B cell (primary cell): ENCODE measurements around the gene MIOX. TPM values are rescaled to one million over a fixed set of nuclear protein-coding genes. Genes with fewer than 3 reads are reported as not detected.
A peak's percentile ranks its signal among the peaks of the same experiment; 100 is the strongest.

Experiments used
- ATAC-seq: fragments of 200-7000 bp; cut with Tn5 transposase; one replicate; pipeline ENCODE4 v1.10.0; 2021; ENCODE audit warnings: low read depth, mild to moderate bottlenecking, moderate number of reproducible peaks, moderate library complexity
- CTCF ChIA-PET: fragments of 350-600 bp; sonication (Branson Sonifier 250); formaldehyde crosslinking; loops from one replicate; lab custom pipeline; 2021; ENCODE audit warnings: antibody characterized with exemption, inconsistent platforms; lab: Charles Lee
- POLR2A ChIA-PET: fragments of 350-600 bp; sonication (Branson Sonifier 250); formaldehyde crosslinking; loops from one replicate; lab custom pipeline; 2021; ENCODE audit warnings: antibody characterized with exemption; lab: Charles Lee
- DNase-seq: peaks from one replicate; pipeline ENCODE4 v3.0.0; 2013
- H2AFZ ChIP-seq: 2 replicates; pipeline ENCODE4 v1.6.1; 2012; ENCODE audit warnings: mild to moderate bottlenecking, low read depth, low read length; ENCODE audit not compliant: insufficient read depth, poor library complexity, severe bottlenecking
- H3K27ac ChIP-seq, 2 donors: 1 replicate in 1 of 2; 2 replicates in 1 of 2; pipeline ENCODE4 v1.5.1; 2012 to 2013; ENCODE audit warnings: low read length in 2 of 2, mild to moderate bottlenecking in 2 of 2, moderate library complexity in 1 of 2
- H3K27me3 ChIP-seq, 4 experiments: fragments of 200-600 bp in 1 of 4; sonication (generic) in 1 of 4; replicated peaks in 1 of 4; 1 replicate in 2 of 4; 2 replicates in 2 of 4; pipeline versions ENCODE4 v1.6.1 to v1.7.0; 2013 to 2016; ENCODE audit warnings: low read length in 3 of 4, mild to moderate bottlenecking in 2 of 4, mixed read lengths in 1 of 4, moderate library complexity in 1 of 4; ENCODE audit not compliant: insufficient read depth in 4 of 4, control insufficient read depth in 3 of 4; ENCODE audit errors: control extremely low read depth in 1 of 4
- H3K36me3 ChIP-seq, 2 experiments: replicated peaks in 1 of 2; 1 replicate in 1 of 2; 2 replicates in 1 of 2; pipeline versions ENCODE4 v1.6.1 to v1.7.1; 2013; ENCODE audit warnings: low read length in 1 of 2; ENCODE audit not compliant: insufficient read depth in 2 of 2, control insufficient read depth in 1 of 2; ENCODE audit errors: control extremely low read depth in 1 of 2, extremely low read depth in 1 of 2
- H3K4me1 ChIP-seq, 2 donors: fragments of 200-600 bp in 1 of 2; sonication (generic) in 1 of 2; 1 replicate in 1 of 2; 2 replicates in 1 of 2; pipeline versions ENCODE4 v1.5.1 to v1.6.1; 2013 to 2017; ENCODE audit warnings: low read length in 2 of 2; ENCODE audit not compliant: control insufficient read depth in 2 of 2, insufficient read depth in 2 of 2
- H3K4me2 ChIP-seq: replicated peaks from 2 replicates; pipeline ENCODE3; 2012; ENCODE audit warnings: mild to moderate bottlenecking, low read depth, low read length; ENCODE audit not compliant: poor library complexity, severe bottlenecking
- H3K4me3 ChIP-seq, 5 experiments: fragments of 200-600 bp in 1 of 5; sonication (generic) in 1 of 5; 1 replicate in 3 of 5; 2 replicates in 2 of 5; pipeline versions ENCODE4 v1.5.1 to v1.7.0; 2011 to 2016; ENCODE audit warnings: low read length in 4 of 5, mild to moderate bottlenecking in 4 of 5, low read depth in 2 of 5, control low read depth in 1 of 5, moderate library complexity in 1 of 5; ENCODE audit not compliant: insufficient read depth in 1 of 5; ENCODE audit errors: control extremely low read depth in 1 of 5, extremely low read depth in 1 of 5
- H3K79me2 ChIP-seq: fragments of 200-600 bp; sonication (generic); one replicate; pipeline ENCODE4 v1.6.0; 2016; ENCODE audit warnings: low read length; ENCODE audit not compliant: control insufficient read depth, insufficient read depth
- H3K9ac ChIP-seq: fragments of 200-600 bp; sonication (generic); 2 replicates; pipeline ENCODE4 v1.6.1; 2017; ENCODE audit warnings: mild to moderate bottlenecking, low read length, moderate library complexity
- H3K9me3 ChIP-seq, 3 donors: one replicate each; pipeline versions ENCODE4 v1.6.1 to v1.7.1; 2013; ENCODE audit warnings: low read length in 2 of 3; ENCODE audit not compliant: control insufficient read depth in 2 of 3, insufficient read depth in 1 of 3; ENCODE audit errors: control extremely low read depth in 1 of 3
- H4K20me1 ChIP-seq: 2 replicates; pipeline ENCODE4 v1.6.0; 2012; ENCODE audit warnings: mild to moderate bottlenecking, low read length; ENCODE audit not compliant: insufficient read depth, control insufficient read depth, poor library complexity, severe bottlenecking
- H3K27ac Mint-ChIP-seq: one replicate; pipeline ENCODE4 v1.8.0; 2021; ENCODE audit warnings: mixed read lengths
- H3K27me3 Mint-ChIP-seq: one replicate; pipeline ENCODE4 v1.8.0; 2021; ENCODE audit warnings: mixed read lengths
- H3K4me1 Mint-ChIP-seq: one replicate; pipeline ENCODE4 v1.8.0; 2021; ENCODE audit warnings: mixed read lengths
- H3K4me3 Mint-ChIP-seq: one replicate; pipeline ENCODE4 v1.8.0; 2021; ENCODE audit warnings: mixed read lengths
- H3K9me3 Mint-ChIP-seq: one replicate; pipeline ENCODE4 v1.8.0; 2022; ENCODE audit warnings: mixed read lengths; ENCODE audit not compliant: insufficient read depth
- EZH2 ChIP-seq: IDR thresholded peaks from 2 replicates; pipeline ENCODE4 v1.6.1; 2012; ENCODE audit warnings: borderline replicate concordance, low read depth, mild to moderate bottlenecking, moderate library complexity, low read length; ENCODE audit not compliant: insufficient read depth, poor library complexity, severe bottlenecking
- WGBS: methylation state at CpG from one replicate; pipeline ENCODE4 v1.1.5; 2013; ENCODE audit warnings: missing lambda C conversion rate; ENCODE audit not compliant: insufficient coverage; 5-methylcytosine and 5-hydroxymethylcytosine counted together
- intact Hi-C: fragments of 100-400 bp; cut with micrococcal nuclease; formaldehyde crosslinking; loops from one replicate; pipeline ENCODE4 v1.10.0; 2022
- polyA plus RNA-seq: library from polyadenylated mRNA; depleted of rRNA; stranded (reverse); fragments of >200 nt; gene quantifications from 2 replicates; pipeline ENCODE4 v1.2.3, GENCODE V29; 2012
- total RNA-seq, 2 donors: library from RNA; stranded (reverse); fragments of 120-200 nt in 1 of 2; gene quantifications; 1 replicate in 1 of 2; 2 replicates in 1 of 2; pipeline versions ENCODE4 v1.2.3 to v1.2.4, GENCODE V29; 2013 to 2022
- TF ChIP-seq, protein P1 (sequence below): fragments of 200-600 bp; IDR thresholded peaks from one replicate; pipeline ENCODE4 v1.8.0; 2022; ENCODE audit warnings: antibody characterized with exemption, mild to moderate bottlenecking

The MIOX gene
- total and polyA plus RNA-seq, 2 donors (not counting 1 experiment from before 2014, with no cell fraction given), result 0.88 TPM; not detected in 1

DNA sequence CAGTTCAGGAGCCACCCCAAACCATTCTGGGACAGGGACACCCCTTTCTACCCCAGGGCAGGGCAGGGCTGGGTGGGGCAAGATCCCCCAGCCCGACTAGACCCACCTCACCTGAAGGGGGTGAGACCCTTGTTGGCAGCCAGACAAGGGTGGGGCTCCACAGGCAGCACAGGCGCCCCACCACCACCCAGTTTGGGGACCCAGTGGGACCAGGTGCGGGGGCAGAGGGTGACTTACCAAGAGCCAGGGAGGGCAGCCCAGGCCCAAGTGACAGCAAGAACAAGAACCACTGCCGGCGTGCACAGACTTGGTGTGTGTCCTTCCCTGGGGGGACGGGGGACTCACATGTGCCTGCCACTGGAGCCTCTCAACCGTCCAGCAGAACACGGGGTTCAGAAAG lies 3.1 kb upstream of the MIOX start:
- Mint-ChIP-seq H3K4me1 (peaks cover 25% of the 10 kb centered on the region), H3K27ac (no peak overlapping the region), H3K4me3 (no peak overlapping the region), H3K27me3 (peaks cover 4% of the 10 kb centered on the region), H3K9me3 (no peaks in the 10 kb centered on the region)
- Histone ChIP-seq H3K9me3 (peaks cover 0 to 3% (median 0%) of the 10 kb centered on the region in 3 donors), H4K20me1 (peaks cover 5% of the 10 kb centered on the region), H2AFZ (no peak overlapping the region), H3K27me3 (peaks cover 0 to 26% (median 7%) of the 10 kb centered on the region in 4 experiments), H3K27ac (no peak overlapping the region), H3K36me3 (no peaks in the 10 kb centered on the region), H3K4me1 (peaks cover 16 to 31% of the 10 kb centered on the region in 2 donors), H3K79me2 (peaks cover 4% of the 10 kb centered on the region), H3K9ac (no peak overlapping the region), H3K4me3 (no peak overlapping the region), H3K4me2 (peak overlapping the region; percentile 5)
- no peak for ATAC-seq
- intact Hi-C loops, result no loop called here
- CTCF ChIA-PET, result interaction anchor here (1.8 kb wide), 1 partner anchor 10 kb away, joined by 4 read pairs; no protein-coding TSS in a partner anchor
- DNase-seq, result no peak
- TF ChIP-seq, protein P1, sequence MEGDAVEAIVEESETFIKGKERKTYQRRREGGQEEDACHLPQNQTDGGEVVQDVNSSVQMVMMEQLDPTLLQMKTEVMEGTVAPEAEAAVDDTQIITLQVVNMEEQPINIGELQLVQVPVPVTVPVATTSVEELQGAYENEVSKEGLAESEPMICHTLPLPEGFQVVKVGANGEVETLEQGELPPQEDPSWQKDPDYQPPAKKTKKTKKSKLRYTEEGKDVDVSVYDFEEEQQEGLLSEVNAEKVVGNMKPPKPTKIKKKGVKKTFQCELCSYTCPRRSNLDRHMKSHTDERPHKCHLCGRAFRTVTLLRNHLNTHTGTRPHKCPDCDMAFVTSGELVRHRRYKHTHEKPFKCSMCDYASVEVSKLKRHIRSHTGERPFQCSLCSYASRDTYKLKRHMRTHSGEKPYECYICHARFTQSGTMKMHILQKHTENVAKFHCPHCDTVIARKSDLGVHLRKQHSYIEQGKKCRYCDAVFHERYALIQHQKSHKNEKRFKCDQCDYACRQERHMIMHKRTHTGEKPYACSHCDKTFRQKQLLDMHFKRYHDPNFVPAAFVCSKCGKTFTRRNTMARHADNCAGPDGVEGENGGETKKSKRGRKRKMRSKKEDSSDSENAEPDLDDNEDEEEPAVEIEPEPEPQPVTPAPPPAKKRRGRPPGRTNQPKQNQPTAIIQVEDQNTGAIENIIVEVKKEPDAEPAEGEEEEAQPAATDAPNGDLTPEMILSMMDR, result no peak
- no peak for TF ChIP-seq EZH2
- WGBS, result 89% methylated on average over 8 of the region's 8 CpGs
- POLR2A ChIA-PET, result no interaction called here

DNA sequence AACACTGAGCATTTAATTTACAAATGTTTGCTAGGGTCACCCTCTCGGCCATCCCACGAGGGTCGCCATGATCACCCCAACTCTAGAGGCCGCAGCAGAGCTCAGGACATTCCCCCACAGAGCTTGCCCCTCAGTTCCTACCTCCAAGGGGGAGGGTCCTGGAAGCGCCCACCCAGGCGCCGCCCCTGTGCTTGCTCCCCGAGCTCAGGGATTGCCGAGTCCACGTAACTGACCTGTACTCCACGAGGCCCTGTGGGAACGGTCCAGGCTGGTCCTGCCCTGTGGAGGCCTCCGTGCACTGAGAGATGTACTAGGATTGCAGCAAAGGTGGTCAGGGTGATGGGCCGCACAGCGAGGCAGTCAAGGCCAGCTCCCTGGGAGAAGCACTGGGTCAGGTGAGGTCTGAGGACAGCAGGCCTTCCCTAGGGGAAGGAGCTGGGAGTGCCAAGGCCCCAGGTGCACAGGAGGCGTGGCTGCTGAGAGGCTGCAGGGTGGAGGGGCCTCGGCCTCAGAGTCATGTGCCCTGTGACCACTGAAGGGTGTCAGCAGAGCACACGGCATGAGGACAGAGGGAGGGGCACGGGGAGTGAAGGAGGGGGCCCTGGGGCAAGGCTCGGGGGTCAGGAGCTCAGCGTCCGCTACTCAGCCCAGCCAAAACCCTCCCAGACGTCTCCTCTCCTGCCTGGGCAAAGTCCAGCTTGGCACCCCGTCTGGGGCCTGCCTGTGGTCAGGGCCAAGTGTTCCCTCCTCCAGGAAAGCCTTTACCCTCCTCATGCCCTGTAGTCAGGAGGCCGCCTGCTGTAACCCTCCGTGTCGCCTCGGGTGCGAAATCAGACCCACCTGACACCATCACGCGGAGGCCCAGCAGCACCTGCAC lies 2.4 kb upstream of the MIOX start:
- intact Hi-C loops, result no loop called here
- H3K9ac ChIP-seq, result no peak overlapping the region
- peak overlapping the region; percentile 37 for H3K27ac Mint-ChIP-seq
- H3K4me3 ChIP-seq, result no peak overlapping the region
- no peak overlapping the region for H3K4me2 ChIP-seq
- DNase-seq, result peak; percentile 45
- peaks cover 4% of the 10 kb centered on the region for H3K79me2 ChIP-seq
- no peak overlapping the region for H3K27ac ChIP-seq
- H3K4me3 Mint-ChIP-seq, result peak overlapping the region; percentile 39
- CTCF ChIA-PET, result interaction anchor here (0.9 to 1.8 kb wide), 3 partner anchors 11 to 136 kb away, joined by 3 to 4 read pairs (median 4); no protein-coding TSS in a partner anchor
- peaks cover 5% of the 10 kb centered on the region for H4K20me1 ChIP-seq
- H3K9me3 ChIP-seq, result peaks cover 0 to 3% (median 0%) of the 10 kb centered on the region in 3 donors
- POLR2A ChIA-PET, result interaction anchor here (0.6 to 0.7 kb wide), 2 partner anchors 81 to 544 kb away, joined by 3 read pairs; no protein-coding TSS in a partner anchor
- peaks cover 0 to 26% (median 7%) of the 10 kb centered on the region in 4 experiments for H3K27me3 ChIP-seq
- WGBS, result 78% methylated on average over 29 of the region's 31 CpGs
- no peaks in the 10 kb centered on the region for H3K36me3 ChIP-seq
- peaks cover 25% of the 10 kb centered on the region for H3K4me1 Mint-ChIP-seq
- no peak overlapping the region for H2AFZ ChIP-seq
- H3K27me3 Mint-ChIP-seq, result peaks cover 4% of the 10 kb centered on the region
- peaks cover 16 to 31% of the 10 kb centered on the region in 2 donors for H3K4me1 ChIP-seq
- peak; percentile 41 for ATAC-seq
- TF ChIP-seq, protein P1, result no peak
- no peak for TF ChIP-seq EZH2
- H3K9me3 Mint-ChIP-seq, result no peaks in the 10 kb centered on the region
